ENCODE measurements around the gene SLC14A1.

- TF ChIP-seq CTCF (IDR thresholded peaks at IDR 0.05 in 8 of 11, conservative IDR thresholded peaks at IDR 0.05 in 3 of 11) (no peak), POLR2A (IDR thresholded peaks at IDR 0.05) (no peak), POLR2AphosphoS5 (IDR thresholded peaks at IDR 0.05) (no peak)
Measured at GRCh38 chr18:45689396-45689795, 34.6 kb upstream of the SLC14A1 start.
